A673 (cell line): ENCODE data around the gene TNS3. TPM values are rescaled to one million over a fixed set of nuclear protein-coding genes. Genes with fewer than 3 reads are reported as not detected.

Source experiments
- BruUV-seq: library from RNA; stranded (reverse); fragments of 400-500 nt; replicated peaks from 2 replicates; lab custom pipeline; 2021; lab: Mats Ljungman, UMichigan
- CTCF ChIA-PET: fragments of 300-600 bp; sonication (Branson Sonifier 250); formaldehyde crosslinking; loops from one replicate; lab custom pipeline; 2022; ENCODE audit warnings: antibody characterized with exemption; lab: Charles Lee
- POLR2A ChIA-PET: fragments of 300-600 bp; sonication (Branson Sonifier 250); formaldehyde crosslinking; loops from one replicate; lab custom pipeline; 2022; ENCODE audit warnings: antibody characterized with exemption; ENCODE audit not compliant: low non-redundant PET; lab: Charles Lee
- DNase-seq: peaks from one replicate; pipeline ENCODE4 v3.0.0-alpha.2; 2015; ENCODE audit warnings: low spot score
- H3K27ac ChIP-seq: fragments of 200-600 bp; sonication (generic); 2 replicates; pipeline ENCODE4 v1.5.1; 2016; ENCODE audit warnings: mixed run types, low read depth, mild to moderate bottlenecking, mixed read lengths, antibody characterized with exemption, low read length; ENCODE audit not compliant: poor library complexity, severe bottlenecking
- H3K27me3 ChIP-seq: fragments of 200-600 bp; sonication (generic); replicated peaks from 2 replicates; pipeline ENCODE4 v1.6.1; 2017; ENCODE audit warnings: mixed run types, low read depth, mild to moderate bottlenecking, mixed read lengths, antibody characterized with exemption, low read length; ENCODE audit not compliant: insufficient read depth, poor library complexity
- H3K36me3 ChIP-seq: fragments of 200-600 bp; sonication (generic); 2 replicates; pipeline ENCODE4 v1.6.1; 2016; ENCODE audit warnings: mixed run types, mild to moderate bottlenecking, mixed read lengths, antibody characterized with exemption, low read length; ENCODE audit not compliant: insufficient read depth, poor library complexity, severe bottlenecking
- H3K4me1 ChIP-seq: fragments of 200-600 bp; sonication (generic); 2 replicates; pipeline ENCODE4 v1.6.1; 2017; ENCODE audit warnings: mixed run types, mild to moderate bottlenecking, mixed read lengths, antibody characterized with exemption, low read length; ENCODE audit not compliant: insufficient read depth, poor library complexity, severe bottlenecking
- H3K4me3 ChIP-seq: fragments of 200-600 bp; sonication (generic); 2 replicates; pipeline ENCODE4 v1.5.1; 2016; ENCODE audit warnings: low read depth, mixed run types, mild to moderate bottlenecking, mixed read lengths, low read length; ENCODE audit not compliant: poor library complexity, severe bottlenecking
- H3K9me3 ChIP-seq: fragments of 200-600 bp; sonication (generic); 2 replicates; pipeline ENCODE4 v1.6.1; 2016; ENCODE audit warnings: mixed run types, low read depth, mild to moderate bottlenecking, mixed read lengths, antibody characterized with exemption, low read length; ENCODE audit not compliant: poor library complexity, severe bottlenecking
- EZH2 ChIP-seq: fragments of 200-600 bp; sonication (generic); IDR thresholded peaks from 2 replicates; pipeline ENCODE4 v1.6.1; 2017; ENCODE audit warnings: borderline replicate concordance, low read depth, mild to moderate bottlenecking, mixed read lengths, antibody characterized with exemption, low read length; ENCODE audit not compliant: poor library complexity, severe bottlenecking
- intact Hi-C: fragments of 100-400 bp; cut with micrococcal nuclease; formaldehyde crosslinking; loops from one replicate; pipeline ENCODE4 v1.10.0; 2022; ENCODE audit not compliant: unreplicated experiment
- total RNA-seq: library from RNA; stranded (reverse); gene quantifications from 2 replicates; pipeline ENCODE4 v1.2.3, GENCODE V29; 2021
- TF ChIP-seq, protein P1 (sequence below): fragments of 300-800, 200-600 bp; sonication (generic); conservative IDR thresholded peaks from 2 replicates; pipeline ENCODE4 v1.5.1; 2017; ENCODE audit warnings: low read depth, mild to moderate bottlenecking, antibody characterized with exemption, low read length, moderate library complexity, mixed read lengths

The TNS3 gene
- total RNA-seq, 1 experiment from 2014 or later: not detected

DNA sequence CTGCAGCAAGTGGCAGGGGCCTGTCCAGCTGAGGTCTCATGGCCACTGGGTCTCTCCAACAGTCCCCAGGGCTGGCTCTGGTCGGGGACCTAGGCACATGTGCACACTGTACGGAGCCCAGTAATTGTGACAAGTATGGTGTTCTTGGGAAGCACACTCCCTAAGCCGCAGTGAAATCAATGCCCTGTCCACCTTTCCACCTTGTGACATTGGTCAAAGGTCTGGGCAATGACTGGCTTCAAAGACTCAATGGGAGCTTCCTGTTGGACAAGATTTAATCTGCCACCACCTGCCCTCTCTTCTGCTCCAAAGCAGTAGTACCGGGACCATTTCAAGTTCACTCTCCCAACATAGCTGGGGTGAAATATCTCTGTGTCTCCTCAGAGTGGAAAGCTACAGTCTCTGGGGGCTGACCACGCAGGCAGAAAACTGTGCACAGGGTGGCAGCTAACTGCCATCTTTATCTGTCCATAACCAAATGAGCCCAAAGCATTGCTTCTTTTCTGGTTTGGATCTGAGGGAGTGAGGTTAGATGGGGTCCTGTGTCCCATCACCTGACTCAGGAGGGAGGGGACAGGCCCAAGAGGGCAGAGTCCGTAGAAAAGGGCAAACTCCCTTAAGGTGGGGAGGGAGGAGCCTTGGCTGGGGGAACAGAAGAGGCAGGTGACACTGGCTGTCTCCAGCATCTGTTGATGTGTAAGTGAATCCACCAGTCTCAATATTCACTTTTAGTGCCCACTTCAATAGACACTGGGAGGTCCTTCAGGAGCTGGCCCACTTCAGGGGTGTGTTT, 307.7 kb downstream of the TNS3 start:
- no TSS peak for BruUV-seq
- H3K27ac ChIP-seq: no peak overlapping the region
- no peaks in the 10 kb centered on the region for H3K27me3 ChIP-seq
- TF ChIP-seq, protein P1, sequence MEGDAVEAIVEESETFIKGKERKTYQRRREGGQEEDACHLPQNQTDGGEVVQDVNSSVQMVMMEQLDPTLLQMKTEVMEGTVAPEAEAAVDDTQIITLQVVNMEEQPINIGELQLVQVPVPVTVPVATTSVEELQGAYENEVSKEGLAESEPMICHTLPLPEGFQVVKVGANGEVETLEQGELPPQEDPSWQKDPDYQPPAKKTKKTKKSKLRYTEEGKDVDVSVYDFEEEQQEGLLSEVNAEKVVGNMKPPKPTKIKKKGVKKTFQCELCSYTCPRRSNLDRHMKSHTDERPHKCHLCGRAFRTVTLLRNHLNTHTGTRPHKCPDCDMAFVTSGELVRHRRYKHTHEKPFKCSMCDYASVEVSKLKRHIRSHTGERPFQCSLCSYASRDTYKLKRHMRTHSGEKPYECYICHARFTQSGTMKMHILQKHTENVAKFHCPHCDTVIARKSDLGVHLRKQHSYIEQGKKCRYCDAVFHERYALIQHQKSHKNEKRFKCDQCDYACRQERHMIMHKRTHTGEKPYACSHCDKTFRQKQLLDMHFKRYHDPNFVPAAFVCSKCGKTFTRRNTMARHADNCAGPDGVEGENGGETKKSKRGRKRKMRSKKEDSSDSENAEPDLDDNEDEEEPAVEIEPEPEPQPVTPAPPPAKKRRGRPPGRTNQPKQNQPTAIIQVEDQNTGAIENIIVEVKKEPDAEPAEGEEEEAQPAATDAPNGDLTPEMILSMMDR: no peak
- no peak for TF ChIP-seq EZH2
- ChIA-PET CTCF (no interaction called here), POLR2A (no interaction called here)
- no peaks in the 10 kb centered on the region for H3K4me1 ChIP-seq
- intact Hi-C loops: no loop called here
- no peak for DNase-seq
- H3K9me3 ChIP-seq: no peaks in the 10 kb centered on the region
- no peak overlapping the region for H3K4me3 ChIP-seq
- no peaks in the 10 kb centered on the region for H3K36me3 ChIP-seq

DNA sequence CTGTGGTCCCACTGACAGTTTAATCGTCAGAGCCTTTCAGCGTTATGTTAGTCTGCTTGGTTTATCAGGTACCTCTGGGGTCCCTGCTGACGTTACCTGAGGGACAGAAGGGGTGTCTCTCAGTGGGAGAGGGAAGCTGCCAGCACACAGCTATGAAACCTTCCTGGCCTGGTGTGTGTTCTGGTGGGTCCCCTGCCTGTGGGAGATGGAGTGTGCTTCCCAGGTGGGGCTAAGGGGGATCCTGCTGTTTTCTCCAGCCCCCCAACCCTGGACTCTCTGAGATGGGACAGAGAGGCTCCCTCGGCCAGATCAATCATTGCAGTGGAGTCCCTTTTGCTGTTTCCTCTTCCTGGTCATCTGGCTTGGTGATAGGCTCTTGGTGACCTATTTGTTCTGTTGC, 308.8 kb downstream of the TNS3 start:
- BruUV-seq: no TSS peak

DNA sequence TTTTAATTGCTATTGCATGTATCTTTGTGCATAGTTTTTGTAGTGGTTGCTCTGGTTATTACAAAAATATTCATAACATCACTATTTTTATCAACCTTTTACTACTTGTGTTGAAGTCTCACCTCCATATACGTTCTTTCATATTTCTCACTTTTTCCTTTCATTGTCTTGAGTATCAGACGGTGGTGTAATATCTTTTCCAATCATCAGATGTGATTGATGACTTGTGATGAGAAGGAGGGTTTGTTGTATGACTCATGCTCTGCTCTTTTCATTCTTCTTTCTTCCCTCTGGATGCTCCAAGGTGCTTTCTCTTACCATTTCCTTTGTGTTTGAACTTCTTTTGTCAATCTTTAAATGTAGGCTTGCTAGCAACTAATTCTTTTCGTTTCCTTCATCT, 310.2 kb downstream of the TNS3 start:
- TF ChIP-seq EZH2: no peak
- TF ChIP-seq, protein P1: no peak
- no peaks in the 10 kb centered on the region for H3K4me1 ChIP-seq
- no peaks in the 10 kb centered on the region for H3K27me3 ChIP-seq
- CTCF ChIA-PET: no interaction called here
- no peaks in the 10 kb centered on the region for H3K36me3 ChIP-seq
- intact Hi-C loops: no loop called here
- POLR2A ChIA-PET: no interaction called here
- no TSS peak for BruUV-seq
- DNase-seq: no peak
- no peak overlapping the region for H3K27ac ChIP-seq
- H3K9me3 ChIP-seq: no peaks in the 10 kb centered on the region
- H3K4me3 ChIP-seq: no peak overlapping the region

More for the DNA sequence above, 308.8 kb downstream of the TNS3 start:
- Histone ChIP-seq H3K27ac (no peak overlapping the region), H3K4me1 (no peaks in the 10 kb centered on the region), H3K4me3 (no peak overlapping the region), H3K9me3 (no peaks in the 10 kb centered on the region), H3K27me3 (no peaks in the 10 kb centered on the region), H3K36me3 (no peaks in the 10 kb centered on the region)
- TF ChIP-seq EZH2: no peak
- TF ChIP-seq, protein P1: no peak
- POLR2A ChIA-PET: no interaction called here
- intact Hi-C loops: no loop called here
- CTCF ChIA-PET: no interaction called here
- no peak for DNase-seq
